HepG2 (cell line): Measurements from ENCODE around the gene C10orf90. TPM values are rescaled to one million over a fixed set of nuclear protein-coding genes. Genes with fewer than 3 reads are reported as not detected.

Experiments used
- ATAC-seq: fragments of 200-7000 bp; cut with Tn5 transposase; 3 replicates; pipeline ENCODE4 v1.9.1; 2020; ENCODE audit warnings: mild to moderate bottlenecking, moderate library complexity
- BruUV-seq: library from RNA; stranded (reverse); fragments of 400-500 nt; replicated peaks from 2 replicates; lab custom pipeline; 2021; lab: Mats Ljungman, UMichigan
- CTCF ChIA-PET: fragments of 300-600 bp; formaldehyde crosslinking; extraction: SDS; loops from one replicate; lab custom pipeline; 2021; ENCODE audit warnings: low total read pairs, inconsistent platforms, low intra/inter-chr PET ratio; lab: Yijun Ruan, JAX
- POLR2A ChIA-PET: fragments of 350-600 bp; sonication (Branson Sonifier 250); formaldehyde crosslinking; loops from one replicate; lab custom pipeline; 2020; ENCODE audit warnings: antibody characterized with exemption, inconsistent platforms; lab: Yijun Ruan, JAX
- DNase-seq: peaks from one replicate; pipeline ENCODE4 v3.0.0-alpha.2; 2015; ENCODE audit warnings: low spot score
- FAIRE-seq: peaks from 3 replicates; lab custom pipeline; 2011; peaks lifted over from hg19 to GRCh38; lab: Jason Lieb, UNC
- H2AFZ ChIP-seq: one replicate; pipeline ENCODE4 v1.6.1; 2011; ENCODE audit warnings: low read length, inconsistent platforms
- H3K27ac ChIP-seq: fragments of 300-600 bp; 3 replicates; pipeline ENCODE4 v1.8.0; 2011; ENCODE audit warnings: mixed run types, mild to moderate bottlenecking, mixed read lengths, low read length, inconsistent platforms; ENCODE audit not compliant: insufficient read depth; ENCODE audit errors: extremely low read length
- H3K27me3 ChIP-seq, 2 experiments: fragments of 200-600 bp in 1 of 2; 2 replicates in 1 of 2; 3 replicates in 1 of 2; pipeline versions ENCODE4 v1.6.0 to v1.8.0; 2011; ENCODE audit warnings: low read length in 2 of 2, mild to moderate bottlenecking in 2 of 2, moderate library complexity in 2 of 2, inconsistent platforms in 1 of 2; ENCODE audit not compliant: insufficient read depth in 2 of 2, control insufficient read depth in 1 of 2
- H3K36me3 ChIP-seq, 2 experiments: fragments of 200-600 bp in 1 of 2; replicated peaks in 1 of 2; 2 replicates in 1 of 2; 3 replicates in 1 of 2; pipeline versions ENCODE4 v1.5.1 to v1.8.0; 2011; ENCODE audit warnings: low read length in 2 of 2, inconsistent platforms in 1 of 2; ENCODE audit not compliant: insufficient read depth in 2 of 2, control insufficient read depth in 1 of 2
- H3K4me1 ChIP-seq: 2 replicates; pipeline ENCODE4 v1.5.1; 2012; ENCODE audit warnings: low read length, inconsistent platforms; ENCODE audit not compliant: insufficient read depth
- H3K4me2 ChIP-seq: 2 replicates; pipeline ENCODE4 v1.6.0; 2011; ENCODE audit warnings: low read depth, low read length, inconsistent platforms
- H3K4me3 ChIP-seq, 3 experiments: fragments of 200-600 bp in 1 of 3; sonication (generic), shearing (Covaris generic) in 1 of 3; replicated peaks in 1 of 3; 2 replicates each; pipeline ENCODE4 v1.5.1; 2011 to 2016; ENCODE audit warnings: low read length in 3 of 3, inconsistent platforms in 2 of 3, low read depth in 2 of 3, mild to moderate bottlenecking in 2 of 3, control low read depth in 1 of 3, mixed read lengths in 1 of 3; ENCODE audit not compliant: insufficient read depth in 1 of 3
- H3K79me2 ChIP-seq: one replicate; pipeline ENCODE4 v1.6.1; 2011; ENCODE audit warnings: low read length, inconsistent platforms; ENCODE audit not compliant: insufficient read depth
- H3K9ac ChIP-seq: 2 replicates; pipeline ENCODE4 v1.6.0; 2011; ENCODE audit warnings: mild to moderate bottlenecking, low read depth, low read length, inconsistent platforms; ENCODE audit not compliant: insufficient read depth
- H3K9me3 ChIP-seq: 2 replicates; pipeline ENCODE4 v1.5.1; 2012; ENCODE audit warnings: mild to moderate bottlenecking, low read length
- H4K20me1 ChIP-seq: 2 replicates; pipeline ENCODE4 v1.6.0; 2011; ENCODE audit warnings: inconsistent platforms, mild to moderate bottlenecking, low read length, moderate library complexity; ENCODE audit not compliant: insufficient read depth
- BCL3 ChIP-seq: sonication (generic); formaldehyde crosslinking; IDR thresholded peaks from 2 replicates; pipeline ENCODE4 v1.5.1; 2020; ENCODE audit warnings: mild to moderate bottlenecking, missing genetic modification reagents, moderate library complexity
- CENPX ChIP-seq: sonication (generic); formaldehyde crosslinking; IDR thresholded peaks from 2 replicates; pipeline ENCODE4 v1.9.0; 2021; ENCODE audit warnings: mild to moderate bottlenecking, missing genetic modification reagents, moderate library complexity
- KLF12 ChIP-seq: sonication (generic); formaldehyde crosslinking; IDR thresholded peaks from 2 replicates; pipeline ENCODE4 v1.4.0; 2020; ENCODE audit warnings: missing genetic modification reagents, borderline replicate concordance
- MIXL1 ChIP-seq: IDR thresholded peaks from 2 replicates; pipeline ENCODE4 v1.6.1; 2016
- XBP1 ChIP-seq: sonication (generic); formaldehyde crosslinking; IDR thresholded peaks from 2 replicates; pipeline ENCODE4 v1.5.0; 2020; ENCODE audit warnings: missing genetic modification reagents
- ZNF367 ChIP-seq: sonication (generic); formaldehyde crosslinking; IDR thresholded peaks from 2 replicates; pipeline ENCODE4 v1.4.0; 2020; ENCODE audit warnings: missing genetic modification reagents, borderline replicate concordance
- ZNF703 ChIP-seq: sonication (generic); formaldehyde crosslinking; IDR thresholded peaks from 2 replicates; pipeline ENCODE4 v1.5.1; 2020; ENCODE audit warnings: missing genetic modification reagents, mild to moderate bottlenecking, moderate library complexity, borderline replicate concordance
- WGBS: methylation state at CpG from one replicate; pipeline ENCODE4 v1.1.6; 2017; ENCODE audit warnings: low lambda C conversion rate; 5-methylcytosine and 5-hydroxymethylcytosine counted together
- in situ Hi-C: cut with HindIII; loops from 2 replicates; pipeline ENCODE4 v1.10.0; 2017; ENCODE audit warnings: low pct_unique_long_range_greater_than_20kb; ENCODE audit not compliant: extremely low pct_ligation_motif_present
- intact Hi-C: fragments of 100-400 bp; cut with micrococcal nuclease; formaldehyde crosslinking; loops from one replicate; pipeline ENCODE4 v1.10.0; 2022; ENCODE audit not compliant: unreplicated experiment
- polyA plus RNA-seq, 8 experiments: library from polyadenylated mRNA; depleted of rRNA in 3 of 8; stranded (reverse) in 7 of 8; unstranded in 1 of 8; fragments of >200 nt; fragmentation: Illumina TruSeq in 4 of 8; extraction: Trizol in 4 of 8; gene quantifications; 2 replicates each; pipeline versions ENCODE4 v1.2.1 to v1.2.3, GENCODE V29; 2011 to 2016; ENCODE audit warnings: low read depth in 4 of 8, missing spikeins in 1 of 8, mixed read lengths in 1 of 8; ENCODE audit not compliant: insufficient read depth in 1 of 8
- total RNA-seq, 5 experiments: library from RNA; depleted of rRNA; stranded (reverse); fragments of >200 nt; fragmentation: Illumina TruSeq; extraction: Trizol; gene quantifications; 2 replicates each; pipeline ENCODE4 v1.2.3, GENCODE V29; 2016; ENCODE audit warnings: low read depth in 1 of 5
- TF ChIP-seq, protein P1 (sequence below), 2 experiments: IDR thresholded peaks; 2 replicates each; pipeline ENCODE4 v1.6.1; 2011 to 2012; ENCODE audit warnings: low read length in 2 of 2, borderline replicate concordance in 1 of 2, low read depth in 1 of 2, mild to moderate bottlenecking in 1 of 2, moderate library complexity in 1 of 2
- TF ChIP-seq, protein P2 (sequence below): sonication (generic); formaldehyde crosslinking; IDR thresholded peaks from 2 replicates; pipeline ENCODE4 v1.5.1; 2020; ENCODE audit warnings: missing genetic modification reagents, mild to moderate bottlenecking, borderline replicate concordance
- TF ChIP-seq, protein P3 (sequence below): sonication (generic); formaldehyde crosslinking; IDR thresholded peaks from 2 replicates; pipeline ENCODE4 v1.8.0; 2023; ENCODE audit warnings: mild to moderate bottlenecking, missing genetic modification reagents

Gene C10orf90
- total and polyA plus RNA-seq, 2 of the 13 experiments (the other 11 are each of a cell fraction or from before 2014, with no cell fraction given) = not detected

GRCh38 chr10:126639084-126639483 lies 31.4 kb downstream of the C10orf90 start:
- Histone ChIP-seq H4K20me1 (no peaks in the 10 kb centered on the region), H3K4me1 (no peaks in the 10 kb centered on the region), H3K36me3 (no peaks in the 10 kb centered on the region), H3K27me3 (peaks cover 0 to 28% of the 10 kb centered on the region in 2 experiments; a peak in 3 of 5 replicates), H3K9ac (no peak overlapping the region), H2AFZ (no peak overlapping the region), H3K27ac (no peak overlapping the region), H3K79me2 (no peaks in the 10 kb centered on the region), H3K9me3 (no peaks in the 10 kb centered on the region), H3K4me3 (no peak overlapping the region), H3K4me2 (no peak overlapping the region)
- no TSS peak for BruUV-seq
- POLR2A ChIA-PET = no interaction called here
- CTCF ChIA-PET = no interaction called here
- WGBS = 0% methylated on average over 1 of the region's 9 CpGs
- FAIRE-seq (no peak), DNase-seq (no peak), ATAC-seq (no peak)
- intact Hi-C loops = no loop called here
- TF ChIP-seq CENPX (no peak), MIXL1 (CRISPR knock-in tag) (no peak), XBP1 (CRISPR knock-in tag) (no peak)
- in situ Hi-C loops = no loop called here

- FAIRE-seq = no peak
- 14% methylated on average over 5 of the region's 6 CpGs for WGBS
- Histone ChIP-seq H3K4me2 (no peak overlapping the region), H4K20me1 (no peaks in the 10 kb centered on the region), H3K36me3 (no peaks in the 10 kb centered on the region), H3K4me3 (no peak overlapping the region), H3K79me2 (no peaks in the 10 kb centered on the region), H3K4me1 (no peaks in the 10 kb centered on the region), H3K27ac (no peak overlapping the region), H3K9me3 (no peaks in the 10 kb centered on the region), H3K9ac (no peak overlapping the region), H2AFZ (no peak overlapping the region), H3K27me3 (peaks cover 0 to 25% of the 10 kb centered on the region in 2 experiments; a peak in 3 of 5 replicates)
- no TSS peak for BruUV-seq
- ATAC-seq = no peak
- ChIA-PET POLR2A (no interaction called here), CTCF (no interaction called here)
- intact Hi-C loops (no loop called here), in situ Hi-C loops (no loop called here)
- no peak for TF ChIP-seq ZNF703 (CRISPR knock-in tag)
- TF ChIP-seq, protein P1, sequence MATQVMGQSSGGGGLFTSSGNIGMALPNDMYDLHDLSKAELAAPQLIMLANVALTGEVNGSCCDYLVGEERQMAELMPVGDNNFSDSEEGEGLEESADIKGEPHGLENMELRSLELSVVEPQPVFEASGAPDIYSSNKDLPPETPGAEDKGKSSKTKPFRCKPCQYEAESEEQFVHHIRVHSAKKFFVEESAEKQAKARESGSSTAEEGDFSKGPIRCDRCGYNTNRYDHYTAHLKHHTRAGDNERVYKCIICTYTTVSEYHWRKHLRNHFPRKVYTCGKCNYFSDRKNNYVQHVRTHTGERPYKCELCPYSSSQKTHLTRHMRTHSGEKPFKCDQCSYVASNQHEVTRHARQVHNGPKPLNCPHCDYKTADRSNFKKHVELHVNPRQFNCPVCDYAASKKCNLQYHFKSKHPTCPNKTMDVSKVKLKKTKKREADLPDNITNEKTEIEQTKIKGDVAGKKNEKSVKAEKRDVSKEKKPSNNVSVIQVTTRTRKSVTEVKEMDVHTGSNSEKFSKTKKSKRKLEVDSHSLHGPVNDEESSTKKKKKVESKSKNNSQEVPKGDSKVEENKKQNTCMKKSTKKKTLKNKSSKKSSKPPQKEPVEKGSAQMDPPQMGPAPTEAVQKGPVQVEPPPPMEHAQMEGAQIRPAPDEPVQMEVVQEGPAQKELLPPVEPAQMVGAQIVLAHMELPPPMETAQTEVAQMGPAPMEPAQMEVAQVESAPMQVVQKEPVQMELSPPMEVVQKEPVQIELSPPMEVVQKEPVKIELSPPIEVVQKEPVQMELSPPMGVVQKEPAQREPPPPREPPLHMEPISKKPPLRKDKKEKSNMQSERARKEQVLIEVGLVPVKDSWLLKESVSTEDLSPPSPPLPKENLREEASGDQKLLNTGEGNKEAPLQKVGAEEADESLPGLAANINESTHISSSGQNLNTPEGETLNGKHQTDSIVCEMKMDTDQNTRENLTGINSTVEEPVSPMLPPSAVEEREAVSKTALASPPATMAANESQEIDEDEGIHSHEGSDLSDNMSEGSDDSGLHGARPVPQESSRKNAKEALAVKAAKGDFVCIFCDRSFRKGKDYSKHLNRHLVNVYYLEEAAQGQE (IDR thresholded peaks at IDR 0.05; ENCODE audit: borderline replicate concordance in 1 of 2, low read depth in 1 of 2, low read length in 2 of 2) = no peak
- no peak for TF ChIP-seq KLF12 (CRISPR knock-in tag)
- TF ChIP-seq, protein P2, sequence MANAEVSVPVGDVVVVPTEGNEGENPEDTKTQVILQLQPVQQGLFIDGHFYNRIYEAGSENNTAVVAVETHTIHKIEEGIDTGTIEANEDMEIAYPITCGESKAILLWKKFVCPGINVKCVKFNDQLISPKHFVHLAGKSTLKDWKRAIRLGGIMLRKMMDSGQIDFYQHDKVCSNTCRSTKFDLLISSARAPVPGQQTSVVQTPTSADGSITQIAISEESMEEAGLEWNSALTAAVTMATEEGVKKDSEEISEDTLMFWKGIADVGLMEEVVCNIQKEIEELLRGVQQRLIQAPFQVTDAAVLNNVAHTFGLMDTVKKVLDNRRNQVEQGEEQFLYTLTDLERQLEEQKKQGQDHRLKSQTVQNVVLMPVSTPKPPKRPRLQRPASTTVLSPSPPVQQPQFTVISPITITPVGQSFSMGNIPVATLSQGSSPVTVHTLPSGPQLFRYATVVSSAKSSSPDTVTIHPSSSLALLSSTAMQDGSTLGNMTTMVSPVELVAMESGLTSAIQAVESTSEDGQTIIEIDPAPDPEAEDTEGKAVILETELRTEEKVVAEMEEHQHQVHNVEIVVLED (CRISPR knock-in tag) = no peak
- TF ChIP-seq BCL3 (CRISPR knock-in tag) = no peak
- TF ChIP-seq, protein P3, sequence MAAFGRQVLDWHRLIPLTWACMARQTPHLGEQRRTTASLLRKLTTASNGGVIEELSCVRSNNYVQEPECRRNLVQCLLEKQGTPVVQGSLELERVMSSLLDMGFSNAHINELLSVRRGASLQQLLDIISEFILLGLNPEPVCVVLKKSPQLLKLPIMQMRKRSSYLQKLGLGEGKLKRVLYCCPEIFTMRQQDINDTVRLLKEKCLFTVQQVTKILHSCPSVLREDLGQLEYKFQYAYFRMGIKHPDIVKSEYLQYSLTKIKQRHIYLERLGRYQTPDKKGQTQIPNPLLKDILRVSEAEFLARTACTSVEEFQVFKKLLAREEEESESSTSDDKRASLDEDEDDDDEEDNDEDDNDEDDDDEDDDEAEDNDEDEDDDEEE (CRISPR knock-in tag) = no peak
- no peak for TF ChIP-seq ZNF367 (CRISPR knock-in tag)
- DNase-seq = no peak
Observed at GRCh38 chr10:126638542-126638941, 32.0 kb downstream of the C10orf90 start.
